ENCODE measurements around the gene OBSL1.

The OBSL1 gene

GRCh38 chr2:219596954-219597551 lies 25.7 kb upstream of the OBSL1 start:
- DNase-seq: no peak

- no peak for DNase-seq
Measured at GRCh38 chr2:219595256-219595655, 23.9 kb upstream of the OBSL1 start.

GRCh38 chr2:219593154-219593553 lies 21.8 kb upstream of the OBSL1 start:
- no peak for DNase-seq

- DNase-seq: no peak
Measured at GRCh38 chr2:219592736-219593135, 21.4 kb upstream of the OBSL1 start.

- no peak for DNase-seq
Measured at GRCh38 chr2:219591091-219591490, 19.8 kb upstream of the OBSL1 start.

GRCh38 chr2:219581346-219581745 lies 10.0 kb upstream of the OBSL1 start:
- no peak for DNase-seq

- DNase-seq: no peak
Measured at GRCh38 chr2:219578811-219579613, 7.7 kb upstream of the OBSL1 start.

- no peak for DNase-seq
Measured at GRCh38 chr2:219576505-219577388, 5.4 kb upstream of the OBSL1 start.

GRCh38 chr2:219575566-219576504 lies 4.5 kb upstream of the OBSL1 start:
- DNase-seq: no peak

GRCh38 chr2:219574484-219575311 lies 3.4 kb upstream of the OBSL1 start:
- no peak for DNase-seq

- no peak for DNase-seq
Measured at GRCh38 chr2:219573166-219573565, 1.8 kb upstream of the OBSL1 start.

- DNase-seq: no peak
Measured at GRCh38 chr2:219572237-219573001, 1.1 kb upstream of the OBSL1 start, which contains the start of gene INHA. Gene INHA (plus strand): TSS chr2:219572310. CDS start chr2:219572375, 65 bp downstream.

GRCh38 chr2:219570924-219571310 lies 422 bp downstream of the OBSL1 start:
- DNase-seq: no peak

GRCh38 chr2:219570194-219570923 lies 980 bp downstream of the OBSL1 start:
- no peak for DNase-seq

GRCh38 chr2:219569635-219570034 lies 1.7 kb downstream of the OBSL1 start:
- DNase-seq: no peak

- no peak for DNase-seq
Measured at GRCh38 chr2:219569041-219569440, 2.3 kb downstream of the OBSL1 start.

GRCh38 chr2:219567791-219568361 lies 3.5 kb downstream of the OBSL1 start:
- no peak for DNase-seq

- DNase-seq: no peak
Measured at GRCh38 chr2:219567131-219567530, 4.2 kb downstream of the OBSL1 start.

GRCh38 chr2:219566640-219567039 lies 4.7 kb downstream of the OBSL1 start:
- DNase-seq: no peak

Data from NK-92 treated with Interleukin-12 subunit alpha and Interleukin-12 subunit beta, amount 100 ng/mL, for 24 hours (cell line).